ENCODE data around the gene APBA1. TPM values are rescaled to one million over a fixed set of nuclear protein-coding genes. Genes with fewer than 3 reads are reported as not detected.

Gene APBA1
- polyA plus RNA-seq, 3 donors = 1.6 TPM; not detected in 2

GRCh38 chr9:69615880-69616279 lies 56.3 kb downstream of the APBA1 start:
- no peak for TF ChIP-seq CTCF (IDR thresholded peaks at IDR 0.05)
- no peak overlapping the region for H3K4me2 ChIP-seq (replicated peaks; ENCODE audit: extremely low read depth, low read length, poor library complexity, severe bottlenecking)
- no peak overlapping the region for H2AFZ ChIP-seq (ENCODE audit: insufficient read depth, low read depth, low read length, poor library complexity, severe bottlenecking)
- no peak overlapping the region for H3K4me3 Mint-ChIP-seq
- intact Hi-C loops (cut with micrococcal nuclease) = no loop called here
- no peaks in the 10 kb centered on the region for H3K36me3 ChIP-seq (replicated peaks in 1 of 2; ENCODE audit: control insufficient read depth in 1 of 2, insufficient read depth in 2 of 2, low read length in 2 of 2)
- H3K36me3 Mint-ChIP-seq = no peaks in the 10 kb centered on the region
- no peaks in the 10 kb centered on the region for H3K4me1 ChIP-seq (ENCODE audit: control insufficient read depth in 1 of 2, insufficient read depth in 2 of 2, low read length in 2 of 2)
- H3K79me2 ChIP-seq (ENCODE audit: insufficient read depth, low read length) = no peaks in the 10 kb centered on the region
- H3K9me3 ChIP-seq (replicated peaks in 1 of 2; ENCODE audit: control insufficient read depth in 1 of 2, insufficient read depth in 1 of 2, low read length in 2 of 2) = no peaks in the 10 kb centered on the region
- no peaks in the 10 kb centered on the region for H4K20me1 ChIP-seq (ENCODE audit: insufficient read depth, low read length)
- no peak overlapping the region for H3K27ac ChIP-seq (ENCODE audit: low read depth in 1 of 2, low read length in 2 of 2)
- no peaks in the 10 kb centered on the region for H3K27me3 ChIP-seq (ENCODE audit: control insufficient read depth in 2 of 2, insufficient read depth in 2 of 2, low read length in 2 of 2)
- 78% methylated on average over 3 of the region's 3 CpGs for WGBS (ENCODE audit: insufficient coverage)
- no peak overlapping the region for H3K4me3 ChIP-seq (replicated peaks in 1 of 3; ENCODE audit: low read depth in 2 of 3, low read length in 3 of 3)
- H3K27me3 Mint-ChIP-seq (ENCODE audit: low read depth in 3 of 3) = peaks cover 0 to 2% (median 0%) of the 10 kb centered on the region in 3 donors
- peaks cover 0 to 6% (median 0%) of the 10 kb centered on the region in 7 donors for H3K9me3 Mint-ChIP-seq
- no peak overlapping the region for H3K27ac Mint-ChIP-seq
- DNase-seq = no peak
- H3K9ac ChIP-seq (ENCODE audit: insufficient read depth, low read length, poor library complexity, severe bottlenecking) = no peak overlapping the region
- H3K4me1 Mint-ChIP-seq = no peaks in the 10 kb centered on the region

- H3K4me3 Mint-ChIP-seq = no peak overlapping the region
- Histone ChIP-seq H3K36me3 (replicated peaks in 1 of 2; ENCODE audit: control insufficient read depth in 1 of 2, insufficient read depth in 2 of 2, low read length in 2 of 2) (no peaks in the 10 kb centered on the region), H3K27ac (ENCODE audit: low read depth in 1 of 2, low read length in 2 of 2) (no peak overlapping the region), H3K4me2 (replicated peaks; ENCODE audit: extremely low read depth, low read length, poor library complexity, severe bottlenecking) (no peak overlapping the region), H3K27me3 (ENCODE audit: control insufficient read depth in 2 of 2, insufficient read depth in 2 of 2, low read length in 2 of 2) (no peaks in the 10 kb centered on the region), H3K4me1 (ENCODE audit: control insufficient read depth in 1 of 2, insufficient read depth in 2 of 2, low read length in 2 of 2) (no peaks in the 10 kb centered on the region), H4K20me1 (ENCODE audit: insufficient read depth, low read length) (no peaks in the 10 kb centered on the region), H2AFZ (ENCODE audit: insufficient read depth, low read depth, low read length, poor library complexity, severe bottlenecking) (no peak overlapping the region), H3K9ac (ENCODE audit: insufficient read depth, low read length, poor library complexity, severe bottlenecking) (no peak overlapping the region), H3K4me3 (replicated peaks in 1 of 3; ENCODE audit: low read depth in 2 of 3, low read length in 3 of 3) (no peak overlapping the region), H3K9me3 (replicated peaks in 1 of 2; ENCODE audit: control insufficient read depth in 1 of 2, insufficient read depth in 1 of 2, low read length in 2 of 2) (no peaks in the 10 kb centered on the region), H3K79me2 (ENCODE audit: insufficient read depth, low read length) (no peaks in the 10 kb centered on the region)
- intact Hi-C loops (cut with micrococcal nuclease) = no loop called here
- H3K27ac Mint-ChIP-seq = no peak overlapping the region
- no peaks in the 10 kb centered on the region for H3K4me1 Mint-ChIP-seq
- peaks cover 0 to 1% (median 0%) of the 10 kb centered on the region in 7 donors for H3K9me3 Mint-ChIP-seq
- TF ChIP-seq CTCF (IDR thresholded peaks at IDR 0.05) = no peak
- WGBS (ENCODE audit: insufficient coverage) = no CpG with 5 or more reads among the region's 3 CpGs
- DNase-seq = no peak
- no peaks in the 10 kb centered on the region for H3K36me3 Mint-ChIP-seq
- no peaks in the 10 kb centered on the region for H3K27me3 Mint-ChIP-seq (ENCODE audit: low read depth in 3 of 3)
Observed at GRCh38 chr9:69611221-69611620, 61.0 kb downstream of the APBA1 start.
